ENCODE data around the gene NHSL2.
"Not testable (repeated sequence)": the region's sequence is repeated elsewhere in the genome, so short reads cannot be mapped to it uniquely, and the experiment has no call there.

The NHSL2 gene

GRCh38 chrX:71927040-71927439, 16.4 kb downstream of the NHSL2 start:
- no peak for DNase-seq

GRCh38 chrX:71928856-71929255, 18.2 kb downstream of the NHSL2 start:
- no peak for DNase-seq

- DNase-seq: no peak
These were observed 19.7 kb downstream of the NHSL2 start for GRCh38 chrX:71930298-71930697.

GRCh38 chrX:71935476-71935875, 24.8 kb downstream of the NHSL2 start:
- DNase-seq: no peak

- no peak for DNase-seq
These were observed 26.0 kb downstream of the NHSL2 start for GRCh38 chrX:71936632-71937031.

- no peak for DNase-seq
These were observed 27.7 kb downstream of the NHSL2 start for GRCh38 chrX:71938371-71938770.

- DNase-seq: no peak
These were observed 30.5 kb downstream of the NHSL2 start for GRCh38 chrX:71941145-71941544.

GRCh38 chrX:71941776-71942175, 31.1 kb downstream of the NHSL2 start:
- DNase-seq: no peak

- DNase-seq: no peak
These were observed 33.7 kb downstream of the NHSL2 start for GRCh38 chrX:71944369-71944768.

GRCh38 chrX:71945237-71945805, 34.7 kb downstream of the NHSL2 start:
- no peak for DNase-seq

- DNase-seq: no peak
These were observed 38.7 kb downstream of the NHSL2 start for GRCh38 chrX:71949363-71949762.

- DNase-seq: no peak
These were observed 39.3 kb downstream of the NHSL2 start for GRCh38 chrX:71949844-71950445.

- no peak for DNase-seq
These were observed 42.7 kb downstream of the NHSL2 start for GRCh38 chrX:71953391-71953790.

GRCh38 chrX:71953946-71954345, 43.3 kb downstream of the NHSL2 start:
- no peak for DNase-seq

GRCh38 chrX:71954458-71954857, 43.8 kb downstream of the NHSL2 start:
- DNase-seq: no peak

- no peak for DNase-seq
These were observed 45.0 kb downstream of the NHSL2 start for GRCh38 chrX:71955530-71956120.

GRCh38 chrX:71958281-71958675, 47.6 kb downstream of the NHSL2 start:
- no peak for DNase-seq

- DNase-seq: not testable (repeated sequence)
These were observed 53.5 kb downstream of the NHSL2 start for GRCh38 chrX:71964184-71964583.

GRCh38 chrX:71974916-71975315, 64.3 kb downstream of the NHSL2 start:
- DNase-seq: no peak

- no peak for DNase-seq
These were observed 66.1 kb downstream of the NHSL2 start for GRCh38 chrX:71976753-71977152.

- DNase-seq: no peak
These were observed 67.5 kb downstream of the NHSL2 start for GRCh38 chrX:71978164-71978563.

GRCh38 chrX:71989768-71990426, 79.3 kb downstream of the NHSL2 start:
- no peak for DNase-seq

GRCh38 chrX:71990518-71990917, 79.9 kb downstream of the NHSL2 start:
- no peak for DNase-seq

- no peak for DNase-seq
These were observed 80.5 kb downstream of the NHSL2 start for GRCh38 chrX:71991164-71991563.

All from NCI-H1417 treated with DMSO at 0.1 percent for 48 hours (cell line).